ENCODE results near the gene EDN2.

- TF ChIP-seq, protein P1, sequence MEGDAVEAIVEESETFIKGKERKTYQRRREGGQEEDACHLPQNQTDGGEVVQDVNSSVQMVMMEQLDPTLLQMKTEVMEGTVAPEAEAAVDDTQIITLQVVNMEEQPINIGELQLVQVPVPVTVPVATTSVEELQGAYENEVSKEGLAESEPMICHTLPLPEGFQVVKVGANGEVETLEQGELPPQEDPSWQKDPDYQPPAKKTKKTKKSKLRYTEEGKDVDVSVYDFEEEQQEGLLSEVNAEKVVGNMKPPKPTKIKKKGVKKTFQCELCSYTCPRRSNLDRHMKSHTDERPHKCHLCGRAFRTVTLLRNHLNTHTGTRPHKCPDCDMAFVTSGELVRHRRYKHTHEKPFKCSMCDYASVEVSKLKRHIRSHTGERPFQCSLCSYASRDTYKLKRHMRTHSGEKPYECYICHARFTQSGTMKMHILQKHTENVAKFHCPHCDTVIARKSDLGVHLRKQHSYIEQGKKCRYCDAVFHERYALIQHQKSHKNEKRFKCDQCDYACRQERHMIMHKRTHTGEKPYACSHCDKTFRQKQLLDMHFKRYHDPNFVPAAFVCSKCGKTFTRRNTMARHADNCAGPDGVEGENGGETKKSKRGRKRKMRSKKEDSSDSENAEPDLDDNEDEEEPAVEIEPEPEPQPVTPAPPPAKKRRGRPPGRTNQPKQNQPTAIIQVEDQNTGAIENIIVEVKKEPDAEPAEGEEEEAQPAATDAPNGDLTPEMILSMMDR (IDR thresholded peaks at IDR 0.05): no peak
- no peak for TF ChIP-seq POLR2A (IDR thresholded peaks at IDR 0.05)
These were observed 13.1 kb upstream of the EDN2 start for GRCh38 chr1:41497461-41498030.

Data from tibial nerve (tissue), 3 donors.